Measurements from ENCODE around the gene MAST2. TPM values are rescaled to one million over a fixed set of nuclear protein-coding genes. Genes with fewer than 3 reads are reported as not detected.
A peak's percentile ranks its signal among the peaks of the same experiment; 100 is the strongest.

MAST2 gene
- total RNA-seq, 3 donors from 2014 or later: 90.0 to 158 (median 100.0) TPM

DNA sequence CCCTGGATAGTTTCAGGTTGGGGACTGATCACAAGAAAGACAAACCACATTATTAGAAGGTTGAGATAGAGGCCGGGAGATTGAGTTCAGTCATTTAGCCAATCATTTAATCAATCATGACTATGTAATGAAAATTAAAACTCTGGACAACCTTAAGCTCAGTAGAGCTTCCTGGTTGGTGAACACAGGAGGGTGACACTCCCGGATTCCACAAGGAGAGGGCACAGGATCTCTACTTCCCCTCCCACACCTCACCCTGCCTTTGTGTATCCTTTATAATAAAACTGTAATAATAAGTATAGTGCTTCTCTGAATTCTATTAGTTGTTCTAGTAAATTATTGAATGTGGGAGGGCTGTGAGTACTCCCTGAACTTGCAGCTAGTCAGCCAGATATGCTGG, 178.9 kb downstream of the MAST2 start:
- TF ChIP-seq, protein P1, sequence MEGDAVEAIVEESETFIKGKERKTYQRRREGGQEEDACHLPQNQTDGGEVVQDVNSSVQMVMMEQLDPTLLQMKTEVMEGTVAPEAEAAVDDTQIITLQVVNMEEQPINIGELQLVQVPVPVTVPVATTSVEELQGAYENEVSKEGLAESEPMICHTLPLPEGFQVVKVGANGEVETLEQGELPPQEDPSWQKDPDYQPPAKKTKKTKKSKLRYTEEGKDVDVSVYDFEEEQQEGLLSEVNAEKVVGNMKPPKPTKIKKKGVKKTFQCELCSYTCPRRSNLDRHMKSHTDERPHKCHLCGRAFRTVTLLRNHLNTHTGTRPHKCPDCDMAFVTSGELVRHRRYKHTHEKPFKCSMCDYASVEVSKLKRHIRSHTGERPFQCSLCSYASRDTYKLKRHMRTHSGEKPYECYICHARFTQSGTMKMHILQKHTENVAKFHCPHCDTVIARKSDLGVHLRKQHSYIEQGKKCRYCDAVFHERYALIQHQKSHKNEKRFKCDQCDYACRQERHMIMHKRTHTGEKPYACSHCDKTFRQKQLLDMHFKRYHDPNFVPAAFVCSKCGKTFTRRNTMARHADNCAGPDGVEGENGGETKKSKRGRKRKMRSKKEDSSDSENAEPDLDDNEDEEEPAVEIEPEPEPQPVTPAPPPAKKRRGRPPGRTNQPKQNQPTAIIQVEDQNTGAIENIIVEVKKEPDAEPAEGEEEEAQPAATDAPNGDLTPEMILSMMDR (IDR thresholded peaks at IDR 0.05): no peak
- no peak for DNase-seq
- Histone ChIP-seq H3K9me3 (peaks cover 4% of the 10 kb centered on the region), H3K4me1 (ENCODE audit: low read depth) (peaks cover 22% of the 10 kb centered on the region), H3K4me3 (no peak overlapping the region), H3K36me3 (ENCODE audit: low read depth) (no peaks in the 10 kb centered on the region)
- intact Hi-C loops (cut with DNase I, micrococcal nuclease): no loop called here
- peak; percentile 56 for ATAC-seq

GRCh38 chr1:45983967-45984366, 180.6 kb downstream of the MAST2 start:
- TF ChIP-seq, protein P1 (IDR thresholded peaks at IDR 0.05): no peak
- ATAC-seq: no peak
- peaks cover 12% of the 10 kb centered on the region for H3K4me1 ChIP-seq (ENCODE audit: low read depth)
- intact Hi-C loops (cut with DNase I, micrococcal nuclease): no loop called here
- no peaks in the 10 kb centered on the region for H3K36me3 ChIP-seq (ENCODE audit: low read depth)
- peaks cover 4% of the 10 kb centered on the region for H3K9me3 ChIP-seq
- no peak overlapping the region for H3K4me3 ChIP-seq
- DNase-seq: no peak

GRCh38 chr1:45987204-45987603, 183.8 kb downstream of the MAST2 start:
- TF ChIP-seq, protein P1 (IDR thresholded peaks at IDR 0.05): no peak
- intact Hi-C loops (cut with DNase I, micrococcal nuclease): no loop called here
- no peak for ATAC-seq
- Histone ChIP-seq H3K4me1 (ENCODE audit: low read depth) (peaks cover 5% of the 10 kb centered on the region), H3K36me3 (ENCODE audit: low read depth) (no peaks in the 10 kb centered on the region), H3K4me3 (no peak overlapping the region), H3K9me3 (no peaks in the 10 kb centered on the region)
- DNase-seq: no peak

- TF ChIP-seq, protein P1 (IDR thresholded peaks at IDR 0.05): no peak
These were observed 185.8 kb downstream of the MAST2 start for GRCh38 chr1:45989249-45989648.

GRCh38 chr1:45994423-45994822, 191.0 kb downstream of the MAST2 start:
- no peak overlapping the region for H3K4me3 ChIP-seq

More at GRCh38 chr1:45989249-45989648, 185.8 kb downstream of the MAST2 start:
- no peaks in the 10 kb centered on the region for H3K9me3 ChIP-seq
- ATAC-seq: no peak
- H3K4me1 ChIP-seq (ENCODE audit: low read depth): no peaks in the 10 kb centered on the region
- intact Hi-C loops (cut with DNase I, micrococcal nuclease): no loop called here
- no peaks in the 10 kb centered on the region for H3K36me3 ChIP-seq (ENCODE audit: low read depth)
- no peak for DNase-seq
- no peak overlapping the region for H3K4me3 ChIP-seq

More at GRCh38 chr1:45994423-45994822, 191.0 kb downstream of the MAST2 start:
- Histone ChIP-seq H3K36me3 (ENCODE audit: low read depth) (no peaks in the 10 kb centered on the region), H3K9me3 (no peaks in the 10 kb centered on the region), H3K4me1 (ENCODE audit: low read depth) (no peaks in the 10 kb centered on the region)
- ATAC-seq (no peak), DNase-seq (no peak)
- TF ChIP-seq, protein P1 (IDR thresholded peaks at IDR 0.05): no peak
- intact Hi-C loops (cut with DNase I, micrococcal nuclease): no loop called here
